AG04450 (cell line): ENCODE data around the gene PTPRT. TPM values are rescaled to one million over a fixed set of nuclear protein-coding genes. Genes with fewer than 3 reads are reported as not detected.

Experiments
- CTCF ChIA-PET: fragments of 300-600, 350-600 bp; formaldehyde crosslinking; extraction: SDS; loops from one replicate; lab custom pipeline; 2022; ENCODE audit warnings: antibody characterized with exemption, inconsistent platforms; lab: Charles Lee
- POLR2A ChIA-PET: fragments of 350-600 bp; formaldehyde crosslinking; extraction: SDS; loops from one replicate; lab custom pipeline; 2021; ENCODE audit warnings: antibody characterized with exemption, inconsistent platforms; lab: Yijun Ruan, JAX
- DNase-seq: peaks from one replicate; pipeline ENCODE4 v3.0.0-alpha.2; 2011; ENCODE audit warnings: low read depth, low spot score
- H3K27ac ChIP-seq: one replicate; pipeline ENCODE4 v1.5.1; 2012; ENCODE audit warnings: low read depth, low read length, control low read depth
- H3K27me3 ChIP-seq: one replicate; pipeline ENCODE4 v1.6.0; 2012; ENCODE audit warnings: low read length; ENCODE audit not compliant: control insufficient read depth, insufficient read depth
- H3K4me3 ChIP-seq: 2 replicates; pipeline ENCODE4 v1.5.1; 2011; ENCODE audit warnings: mild to moderate bottlenecking, low read depth, low read length, control low read depth
- H3K9me3 ChIP-seq: 2 replicates; pipeline ENCODE4 v1.5.1; 2012; ENCODE audit warnings: low read length; ENCODE audit not compliant: control insufficient read depth, insufficient read depth
- polyA plus RNA-seq: library from polyadenylated mRNA; depleted of rRNA; stranded (reverse); fragments of >200 nt; gene quantifications from 2 replicates; pipeline ENCODE4 v1.2.3, GENCODE V29; 2011
- TF ChIP-seq, protein P1 (sequence below): IDR thresholded peaks from 2 replicates; pipeline ENCODE4 v1.5.1; 2011; ENCODE audit warnings: low read depth, low read length, control low read depth, inconsistent platforms

PTPRT gene
- polyA plus RNA-seq, 1 experiment, result not detected

DNA sequence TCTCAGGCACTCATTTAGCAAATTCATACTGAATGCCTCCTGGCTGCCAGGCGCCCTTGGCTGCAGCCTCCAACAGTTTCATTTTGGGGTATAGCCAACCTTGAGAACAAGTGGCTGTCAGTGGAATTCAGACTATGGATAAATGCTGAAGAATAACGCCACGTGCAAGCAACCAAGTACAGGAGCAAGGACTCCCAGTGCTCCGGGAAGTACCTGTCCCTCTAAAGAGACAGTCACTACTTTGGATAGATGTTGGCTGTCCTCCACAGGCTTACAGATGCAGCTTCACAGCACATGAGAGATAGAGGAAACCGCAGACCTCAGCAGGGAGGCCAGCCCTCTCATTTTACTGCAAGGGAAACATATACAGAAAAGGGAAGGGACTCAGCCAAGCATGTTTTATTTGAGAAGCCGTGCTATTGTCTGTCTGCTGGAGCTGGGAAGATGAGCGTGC is 658.2 kb downstream of the PTPRT start:
- TF ChIP-seq, protein P1, sequence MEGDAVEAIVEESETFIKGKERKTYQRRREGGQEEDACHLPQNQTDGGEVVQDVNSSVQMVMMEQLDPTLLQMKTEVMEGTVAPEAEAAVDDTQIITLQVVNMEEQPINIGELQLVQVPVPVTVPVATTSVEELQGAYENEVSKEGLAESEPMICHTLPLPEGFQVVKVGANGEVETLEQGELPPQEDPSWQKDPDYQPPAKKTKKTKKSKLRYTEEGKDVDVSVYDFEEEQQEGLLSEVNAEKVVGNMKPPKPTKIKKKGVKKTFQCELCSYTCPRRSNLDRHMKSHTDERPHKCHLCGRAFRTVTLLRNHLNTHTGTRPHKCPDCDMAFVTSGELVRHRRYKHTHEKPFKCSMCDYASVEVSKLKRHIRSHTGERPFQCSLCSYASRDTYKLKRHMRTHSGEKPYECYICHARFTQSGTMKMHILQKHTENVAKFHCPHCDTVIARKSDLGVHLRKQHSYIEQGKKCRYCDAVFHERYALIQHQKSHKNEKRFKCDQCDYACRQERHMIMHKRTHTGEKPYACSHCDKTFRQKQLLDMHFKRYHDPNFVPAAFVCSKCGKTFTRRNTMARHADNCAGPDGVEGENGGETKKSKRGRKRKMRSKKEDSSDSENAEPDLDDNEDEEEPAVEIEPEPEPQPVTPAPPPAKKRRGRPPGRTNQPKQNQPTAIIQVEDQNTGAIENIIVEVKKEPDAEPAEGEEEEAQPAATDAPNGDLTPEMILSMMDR, result no peak
- ChIA-PET POLR2A (no interaction called here), CTCF (no interaction called here)

DNA sequence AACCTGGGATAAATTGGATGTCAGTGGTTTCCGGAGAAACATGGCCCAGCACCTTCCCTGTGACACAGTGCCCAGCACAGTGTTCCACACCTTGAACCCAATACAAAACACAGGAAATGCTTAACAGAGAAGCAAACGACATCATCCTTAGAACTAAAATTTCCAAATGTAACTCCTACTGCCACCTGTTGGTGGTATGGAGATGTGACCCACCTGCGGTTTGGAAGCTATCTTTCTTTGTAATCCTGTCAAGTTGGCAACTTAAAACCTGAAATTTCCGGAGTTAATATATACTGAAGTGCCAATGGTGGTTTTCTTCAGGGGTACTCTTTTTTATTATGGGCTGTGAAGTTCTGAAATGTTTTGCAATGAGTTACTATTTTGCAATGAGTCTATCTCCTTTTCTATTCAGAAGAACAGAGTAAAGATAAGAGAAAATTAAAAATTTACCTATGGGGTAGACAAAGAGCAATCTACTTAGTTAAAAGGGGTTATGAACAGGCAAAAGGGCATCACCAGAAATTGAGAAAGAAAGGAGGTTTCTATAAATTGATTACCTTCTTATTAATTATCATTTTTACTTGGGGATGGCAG is 658.8 kb downstream of the PTPRT start:
- Histone ChIP-seq H3K27ac (no peak overlapping the region), H3K4me3 (no peak overlapping the region), H3K27me3 (no peaks in the 10 kb centered on the region), H3K9me3 (peaks cover 36% of the 10 kb centered on the region)
- TF ChIP-seq, protein P1, result no peak
- ChIA-PET POLR2A (no interaction called here), CTCF (no interaction called here)
- no peak for DNase-seq

More for the DNA sequence above, 658.2 kb downstream of the PTPRT start:
- Histone ChIP-seq H3K27ac (no peak overlapping the region), H3K27me3 (no peaks in the 10 kb centered on the region), H3K9me3 (peaks cover 36% of the 10 kb centered on the region), H3K4me3 (no peak overlapping the region)
- DNase-seq, result no peak

GRCh38 chr20:42530191-42530590 is 659.5 kb downstream of the PTPRT start:
- H3K27me3 ChIP-seq, result no peaks in the 10 kb centered on the region
- H3K27ac ChIP-seq, result no peak overlapping the region
- ChIA-PET CTCF (no interaction called here), POLR2A (no interaction called here)
- no peak overlapping the region for H3K4me3 ChIP-seq
- TF ChIP-seq, protein P1, result no peak
- H3K9me3 ChIP-seq, result peaks cover 36% of the 10 kb centered on the region
- DNase-seq, result no peak

- Histone ChIP-seq H3K27me3 (no peaks in the 10 kb centered on the region), H3K9me3 (peaks cover 7% of the 10 kb centered on the region), H3K4me3 (no peak overlapping the region), H3K27ac (no peak overlapping the region)
- DNase-seq, result no peak
- ChIA-PET POLR2A (no interaction called here), CTCF (no interaction called here)
- TF ChIP-seq, protein P1, result no peak
These were observed 665.6 kb downstream of the PTPRT start for GRCh38 chr20:42524058-42524457.

- Histone ChIP-seq H3K9me3 (no peaks in the 10 kb centered on the region), H3K27me3 (no peaks in the 10 kb centered on the region), H3K4me3 (no peak overlapping the region), H3K27ac (no peak overlapping the region)
- ChIA-PET POLR2A (no interaction called here), CTCF (no interaction called here)
- DNase-seq, result no peak
- TF ChIP-seq, protein P1, result no peak
These were observed 673.0 kb downstream of the PTPRT start for GRCh38 chr20:42516692-42517091.
